Hypothalamus (tissue), 51 donors: ENCODE measurements around the gene LRRC42.

Source experiments
- DNase-seq, 51 donors: peaks; one replicate each; lab custom pipeline; 2025; lab: John Stamatoyannopoulos, UW

LRRC42 gene

DNA sequence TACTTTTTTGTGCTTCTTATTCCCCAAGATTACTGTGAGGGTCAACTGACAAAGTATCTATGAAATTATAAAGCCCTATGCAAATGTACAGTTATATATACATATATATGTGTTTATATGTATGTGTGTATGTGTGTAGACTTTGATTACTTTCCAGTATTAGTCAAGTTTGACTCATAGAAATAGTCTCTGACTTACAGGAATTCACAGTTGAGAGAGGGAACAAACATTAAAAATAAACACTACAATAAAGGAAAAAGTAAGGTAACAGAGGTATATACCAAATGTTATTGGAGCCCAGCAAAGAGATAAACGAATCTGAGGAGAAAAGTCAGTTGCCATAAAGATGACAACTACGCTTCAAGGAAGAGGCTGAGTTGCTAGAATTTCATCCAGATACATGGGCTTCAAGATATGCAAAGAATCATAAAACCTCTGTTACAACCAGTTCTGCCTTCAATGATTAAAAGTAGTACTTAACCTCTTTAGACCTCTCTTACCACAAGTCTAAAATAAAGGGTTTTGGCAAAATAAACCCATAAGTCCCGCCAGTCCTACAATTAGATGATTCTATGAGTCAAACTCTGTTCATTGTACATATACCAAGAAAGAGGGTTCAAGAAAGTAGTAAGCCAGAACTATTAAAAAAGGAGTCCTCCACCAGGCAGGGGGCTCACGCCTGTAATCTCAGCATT, 7.9 kb upstream of the LRRC42 start:
- DNase-seq, result no peak

DNA sequence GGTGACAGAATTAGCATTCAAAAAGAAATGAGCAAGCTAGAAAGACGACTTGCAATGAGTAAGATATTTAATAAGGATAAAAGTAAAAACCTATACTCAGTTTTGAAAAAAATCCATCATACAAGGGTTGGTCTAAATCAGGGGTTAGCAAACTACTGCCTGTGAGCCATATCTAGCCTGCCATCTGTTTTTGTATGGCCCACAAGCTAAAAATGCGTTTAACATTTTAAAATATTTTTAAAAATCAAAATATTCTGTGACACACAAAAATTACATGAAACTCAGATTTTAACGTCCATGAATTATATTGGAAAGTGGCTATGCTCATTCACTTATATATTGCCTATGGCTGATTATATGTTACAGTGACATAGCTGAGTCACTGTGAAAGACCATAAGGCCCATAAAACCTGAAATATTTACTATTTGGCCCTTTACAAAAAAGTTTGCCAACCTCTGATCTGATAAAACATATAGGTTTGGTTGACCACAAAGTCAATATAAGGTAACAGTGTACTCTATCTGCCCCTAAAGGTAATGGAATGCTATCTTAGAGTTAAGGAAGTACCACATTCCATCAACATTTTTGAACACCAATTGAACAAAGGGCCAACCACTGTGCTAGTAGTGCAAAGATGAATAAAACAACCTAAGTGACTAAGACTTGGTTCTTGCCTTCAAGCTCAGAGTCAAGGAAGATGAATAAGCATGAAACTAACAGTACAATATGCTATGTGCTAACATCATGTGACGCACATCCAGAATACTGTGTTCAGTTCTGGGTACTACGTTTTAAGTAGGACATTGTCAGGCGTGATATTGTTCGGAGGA, 3.8 kb upstream of the LRRC42 start:
- no peak for DNase-seq

DNA sequence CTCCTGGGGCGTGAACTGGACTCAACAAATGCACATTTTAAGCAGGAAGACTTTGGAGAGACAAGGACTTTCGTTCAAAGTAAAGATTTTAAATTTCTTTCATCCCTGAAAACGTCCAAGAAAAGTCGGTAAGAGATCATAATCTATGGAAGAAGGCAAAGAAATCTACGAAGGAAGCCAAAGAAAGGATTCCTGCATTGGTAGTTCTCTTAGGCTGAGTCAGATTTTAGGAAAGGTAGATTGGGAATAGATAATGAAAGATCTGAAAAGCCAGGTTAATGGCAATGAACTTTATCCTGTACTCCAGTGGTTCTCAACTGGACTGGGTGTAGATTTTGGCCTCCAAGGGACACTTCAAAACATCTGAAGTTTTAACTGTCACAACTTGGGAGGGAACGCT, 3.1 kb upstream of the LRRC42 start:
- no peak for DNase-seq

DNA sequence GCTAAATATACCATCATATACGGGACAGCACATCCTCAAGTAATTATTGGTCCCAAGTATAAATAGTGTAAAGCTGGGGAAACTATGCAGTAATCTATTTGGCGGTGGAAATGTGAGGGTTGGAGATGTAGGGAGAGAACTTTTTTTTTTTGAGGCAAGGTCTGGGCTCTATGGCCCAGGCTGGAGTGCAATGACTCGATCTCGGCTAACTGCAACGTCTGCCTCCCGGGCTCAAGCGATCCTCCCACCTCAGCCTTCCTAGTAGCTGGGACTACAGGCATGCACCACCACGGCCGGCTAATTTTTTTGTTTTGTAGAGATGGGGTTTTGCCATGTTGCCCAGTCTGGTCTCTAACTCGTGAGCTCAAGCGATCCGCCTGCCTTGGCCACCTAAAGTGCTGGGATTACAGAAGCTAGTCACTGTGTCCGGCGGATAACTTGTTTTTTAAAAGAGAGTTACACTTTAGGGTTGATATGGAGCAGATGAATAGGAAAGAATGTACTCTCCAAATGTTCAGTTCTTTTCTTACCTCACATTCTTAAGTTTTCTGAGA, 2.6 kb upstream of the LRRC42 start:
- DNase-seq, result no peak

DNA sequence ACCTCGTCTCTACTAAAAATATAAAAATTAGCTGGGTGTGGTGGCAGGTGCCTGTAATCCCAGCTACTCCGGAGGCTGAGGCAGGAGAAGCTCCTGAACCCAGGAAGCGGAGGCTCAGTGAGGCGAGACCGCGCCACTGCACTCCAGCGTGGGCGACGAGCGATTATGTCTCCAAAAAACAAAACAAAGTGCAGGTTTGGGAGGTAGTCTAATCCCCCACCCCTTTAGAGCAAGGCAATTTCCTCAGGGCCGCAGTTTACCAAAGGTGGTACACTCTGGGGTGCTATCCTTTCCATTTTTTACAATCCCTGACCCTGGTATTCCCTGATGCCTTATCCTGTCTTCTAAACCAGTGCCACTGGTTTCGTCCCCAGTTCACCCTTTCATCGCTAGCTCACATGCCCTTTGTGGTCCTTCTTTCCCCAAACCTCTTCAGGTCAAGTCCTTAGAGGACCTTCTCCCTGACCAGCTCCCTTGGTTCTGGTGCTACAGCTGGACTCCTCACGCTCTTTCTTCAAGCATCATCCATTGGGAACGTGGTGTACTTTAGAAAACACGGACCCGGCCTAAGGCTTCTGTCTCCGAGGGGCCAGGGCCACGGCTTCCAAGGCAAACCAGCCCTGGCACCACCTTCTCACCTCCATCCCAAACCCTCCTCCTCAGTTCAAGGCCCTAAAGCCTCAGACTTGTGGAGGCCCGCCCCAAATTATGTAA, 1.5 kb upstream of the LRRC42 start:
- DNase-seq, result no peak

DNA sequence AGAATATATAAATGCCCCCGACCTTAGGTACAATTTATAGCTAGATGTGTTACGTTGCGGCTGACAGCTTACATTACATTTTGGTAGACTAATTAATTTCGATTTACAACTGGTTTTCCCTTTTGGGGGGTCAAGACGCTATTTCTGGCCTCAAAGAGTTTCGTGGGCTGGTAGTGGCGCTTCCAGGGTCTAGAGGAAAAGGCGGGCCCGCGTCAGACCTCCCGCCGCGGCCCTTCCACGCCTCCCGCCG, 1.0 kb upstream of the LRRC42 start:
- DNase-seq, result no peak

DNA sequence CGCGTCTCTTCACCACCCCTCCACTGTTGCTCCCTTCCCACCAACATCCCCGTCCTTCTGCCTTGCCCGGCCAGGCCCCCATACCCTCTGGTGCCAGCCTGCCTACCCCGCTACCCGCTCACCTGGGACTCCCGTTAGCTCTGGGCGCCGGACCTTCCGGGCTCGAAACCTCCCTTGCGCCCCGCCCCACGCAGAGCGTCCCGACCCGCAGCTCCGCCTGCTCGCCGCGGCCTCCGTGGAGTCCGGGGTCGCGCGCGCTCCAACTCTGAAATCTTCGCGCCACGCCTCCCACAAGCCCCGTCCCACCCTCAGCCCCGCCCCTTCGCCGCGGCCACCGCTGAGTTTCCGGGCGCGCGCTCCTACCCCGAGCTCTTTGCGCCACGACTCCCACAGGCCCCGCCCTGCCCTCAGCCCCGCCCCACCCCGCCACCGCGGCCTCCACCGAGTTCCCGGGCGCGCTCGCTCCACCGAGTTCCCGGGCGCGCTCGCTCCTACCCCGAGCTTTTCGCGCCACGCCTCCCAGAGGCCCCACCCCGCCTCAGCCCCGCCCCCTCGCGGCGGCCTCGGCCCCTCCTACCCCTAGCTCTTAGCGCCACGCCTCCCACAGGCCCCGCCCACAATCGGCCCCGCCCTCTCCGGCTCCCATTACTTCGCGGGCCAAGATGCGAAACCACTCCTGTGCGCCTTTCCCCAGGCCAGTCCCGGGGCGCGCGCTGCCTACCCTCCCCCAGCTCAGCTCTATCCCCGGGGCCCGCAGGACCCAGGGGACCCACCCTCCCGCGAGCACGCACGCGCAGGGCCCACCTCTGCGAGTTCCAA, 508 bp upstream of the LRRC42 start, which contains the start of gene IFT25:
IFT25 (minus strand) TSS at position 267 of the 819 bp plus-strand sequence. CDS start 5,617 bp downstream, outside the sequence.
- peak; percentile 82 to 100 (median 96) for DNase-seq

DNA sequence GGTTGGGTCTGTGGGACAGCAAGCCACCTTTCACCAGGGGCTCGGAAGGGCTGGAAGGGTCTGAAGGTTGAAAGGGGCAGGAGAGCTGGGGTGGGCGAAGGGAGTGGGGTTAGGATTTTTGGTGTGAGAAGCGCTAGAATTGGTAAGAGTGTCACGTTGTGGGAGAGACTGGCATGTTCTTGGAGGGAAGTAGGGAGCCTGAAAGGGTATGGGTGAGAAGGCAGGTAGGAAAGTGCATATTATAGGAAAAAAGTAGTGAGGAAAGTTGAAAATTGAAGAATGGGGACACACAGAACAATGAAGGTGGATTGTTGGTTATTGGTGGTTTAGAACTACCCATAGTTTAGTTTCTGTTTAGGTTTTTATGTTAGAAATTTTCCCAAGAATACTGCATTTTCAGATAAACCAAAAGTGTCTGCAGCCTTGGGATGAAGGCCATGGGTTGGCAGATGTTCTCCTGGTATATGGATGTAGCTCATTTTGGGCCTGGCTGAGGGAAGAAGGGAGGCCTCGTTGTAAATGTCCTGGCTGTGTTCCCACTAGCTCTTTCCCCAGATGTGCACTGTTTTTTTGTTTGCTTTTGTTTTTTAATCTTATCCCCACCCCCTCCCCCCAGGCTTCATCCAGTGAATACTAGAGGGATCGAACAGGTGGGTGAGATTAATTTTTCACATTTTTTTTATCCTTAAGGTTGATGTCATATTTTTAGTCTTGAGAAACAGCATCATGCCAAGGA, 1.2 kb downstream of the LRRC42 start:
- no peak for DNase-seq

DNA sequence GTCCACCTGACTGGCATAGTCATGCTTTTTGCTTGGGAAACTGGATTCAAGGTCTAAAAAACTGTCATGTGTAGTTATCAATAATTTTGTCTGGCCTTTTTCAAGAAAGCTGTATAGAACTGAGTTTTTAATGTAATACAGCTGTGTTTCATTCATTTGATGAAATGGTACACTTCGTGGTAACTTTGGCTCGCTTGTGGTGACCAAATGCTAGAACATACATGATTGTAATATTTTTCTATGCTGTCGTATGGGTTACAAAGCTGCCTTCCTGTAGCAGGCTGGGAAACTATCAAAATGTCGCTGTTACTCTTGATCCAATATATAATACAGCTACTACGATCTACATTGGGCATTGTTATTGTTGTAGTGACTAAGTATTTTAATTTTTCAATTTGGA, 2.1 kb downstream of the LRRC42 start:
- DNase-seq, result no peak

DNA sequence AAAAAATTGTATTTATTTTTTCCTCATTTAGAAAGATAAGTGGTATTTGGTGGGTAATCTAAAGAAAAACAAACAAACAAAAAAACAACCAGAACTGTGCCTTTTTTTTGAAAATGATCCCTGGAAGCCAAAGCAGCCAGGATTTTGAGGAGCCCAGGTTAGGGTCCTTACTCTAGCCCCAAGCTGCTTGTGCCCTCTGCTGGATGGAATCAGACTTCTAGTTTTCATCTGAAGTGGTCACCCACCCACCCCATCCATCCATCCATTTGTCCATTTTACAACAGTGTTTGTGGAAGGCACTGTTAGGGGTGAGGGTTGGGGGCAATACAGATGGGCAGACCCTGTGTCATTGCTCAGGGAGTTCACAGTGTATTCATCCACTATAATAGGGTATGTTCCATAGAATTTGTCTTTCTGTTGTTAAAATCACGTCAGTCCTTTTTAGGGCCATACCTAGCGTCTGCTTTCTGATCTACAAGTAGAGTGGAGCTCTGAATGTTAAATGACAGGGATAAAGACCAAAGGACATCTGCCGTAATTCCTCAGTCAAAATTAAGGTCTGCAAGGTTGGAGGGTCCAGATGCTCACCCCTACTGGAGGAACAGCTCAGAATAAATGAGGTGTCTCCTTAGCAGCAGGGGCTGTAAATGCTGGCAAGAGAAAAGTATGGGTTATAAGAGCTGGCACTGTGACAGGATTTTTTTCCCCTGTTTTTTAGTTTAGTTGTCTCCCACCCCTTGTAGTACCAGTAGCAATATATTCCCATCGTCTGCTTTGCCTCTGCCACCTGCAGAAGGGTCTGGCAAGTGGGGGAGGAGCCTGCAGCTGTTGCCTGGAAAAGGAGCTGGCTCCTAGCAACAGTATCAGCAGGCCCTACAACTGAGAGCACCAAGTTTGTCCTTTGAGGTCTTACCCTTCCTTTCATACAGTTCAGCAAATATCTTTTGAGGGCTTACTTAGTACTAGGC, 3.2 kb downstream of the LRRC42 start:
- DNase-seq, result peak in 10 of 51 donors; percentile 4 to 29 (median 13)

DNA sequence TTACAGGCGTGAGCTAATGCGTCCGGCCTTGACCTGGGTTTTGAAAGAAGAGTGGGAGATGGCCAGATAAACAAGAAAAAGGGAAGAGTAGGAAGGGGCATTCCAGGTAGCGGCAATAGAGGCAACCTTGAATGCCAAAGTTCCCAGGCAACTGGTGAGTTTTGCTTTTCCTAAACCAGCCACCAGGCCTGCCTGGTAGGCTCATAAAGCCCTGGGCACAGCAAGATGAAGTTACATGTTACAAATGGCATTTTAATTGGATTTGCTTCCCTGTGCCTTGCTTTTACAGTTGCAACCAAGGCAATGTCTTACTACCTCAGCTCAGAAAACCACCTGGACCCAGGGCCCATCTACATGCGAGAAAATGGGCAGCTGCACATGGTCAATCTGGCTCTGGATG, 5.5 kb downstream of the LRRC42 start:
- no peak for DNase-seq

DNA sequence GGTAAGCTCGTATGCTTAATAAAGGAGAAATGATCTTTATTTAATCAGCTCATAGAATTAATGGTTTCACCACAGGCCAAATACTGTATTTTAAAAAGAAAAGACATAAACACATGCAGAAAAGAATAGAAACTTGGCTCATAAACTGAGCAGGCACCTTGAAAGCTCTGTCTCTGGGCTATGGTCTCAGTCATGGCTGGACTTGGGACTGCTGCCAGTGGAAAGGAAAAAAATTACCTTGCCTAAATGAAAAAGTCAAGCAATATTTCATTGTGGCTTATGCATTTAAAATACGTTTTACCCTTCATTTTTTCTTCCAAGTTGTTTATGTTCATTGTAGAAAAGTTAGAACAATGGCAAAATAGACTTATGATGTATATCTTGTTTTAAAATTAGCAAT, 8.0 kb downstream of the LRRC42 start:
- DNase-seq, result no peak

DNA sequence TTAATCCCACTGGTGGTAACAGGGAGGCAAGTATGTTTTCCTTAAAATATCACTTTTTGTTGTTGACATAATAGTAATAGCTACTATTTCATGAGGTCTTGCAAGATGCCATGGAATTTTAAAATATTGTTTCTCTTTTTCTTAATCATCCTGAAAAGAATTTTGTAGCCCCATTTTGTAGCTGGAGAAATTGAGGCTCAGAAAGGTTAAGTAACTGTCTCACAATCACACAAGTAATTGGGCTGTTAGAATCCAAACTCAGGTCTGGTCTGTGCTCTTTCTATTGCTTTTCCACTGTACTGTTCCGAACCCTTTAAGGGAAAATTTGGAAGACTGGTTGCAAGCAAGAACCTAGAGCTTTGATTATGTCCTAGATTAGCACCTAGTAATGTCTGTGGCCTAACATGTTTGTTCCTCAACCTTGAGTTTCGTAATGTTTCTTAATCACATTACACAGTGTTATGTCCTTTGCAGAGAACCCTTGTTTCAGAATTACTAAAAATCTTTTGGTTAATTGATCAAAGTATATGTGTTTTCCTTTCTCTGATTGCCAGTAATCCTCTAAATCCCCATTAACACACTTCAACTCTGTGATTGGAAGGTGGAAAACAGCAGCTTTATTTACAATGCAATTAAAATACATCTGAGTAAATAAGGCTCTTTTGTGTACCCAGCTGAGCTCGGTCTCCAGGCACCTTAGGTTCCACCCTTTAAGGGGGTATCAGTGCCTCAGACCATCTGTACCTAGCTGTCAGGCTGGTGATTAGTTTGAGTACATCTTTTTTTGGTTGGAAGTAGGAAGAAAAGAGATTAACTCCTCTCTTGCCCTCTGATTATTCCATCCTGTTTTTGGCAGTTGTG, 10.4 kb downstream of the LRRC42 start:
- no peak for DNase-seq

DNA sequence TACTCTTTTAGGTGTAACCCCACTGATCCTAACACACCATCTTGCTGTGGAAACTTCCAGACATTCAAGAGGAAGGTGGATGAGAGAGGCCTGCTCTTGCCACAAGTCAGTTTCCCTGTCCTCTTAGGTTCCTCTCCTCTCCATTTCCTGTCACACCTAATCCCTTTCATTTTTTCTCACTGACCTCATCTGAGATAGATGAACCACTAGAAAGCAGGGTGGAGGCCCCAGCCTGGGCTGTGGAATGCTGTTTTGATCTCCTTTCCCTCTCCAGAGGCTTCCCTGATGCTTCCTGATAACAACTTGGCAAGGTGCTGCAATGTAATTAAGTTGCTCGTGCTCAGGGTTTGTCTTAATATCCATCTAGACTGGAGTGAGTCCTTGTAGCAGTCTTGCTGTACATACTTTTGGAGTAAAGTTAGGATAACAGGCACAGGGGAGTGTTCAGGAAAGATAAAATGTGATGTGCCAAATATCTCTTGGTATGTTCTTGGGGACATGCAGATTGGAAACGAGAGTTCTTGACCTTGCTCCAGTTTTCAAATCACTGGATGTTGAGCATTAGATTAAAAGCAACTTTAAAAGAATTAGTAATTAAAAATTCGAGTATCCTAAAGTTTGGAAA, 11.2 kb downstream of the LRRC42 start:
- no peak for DNase-seq

DNA sequence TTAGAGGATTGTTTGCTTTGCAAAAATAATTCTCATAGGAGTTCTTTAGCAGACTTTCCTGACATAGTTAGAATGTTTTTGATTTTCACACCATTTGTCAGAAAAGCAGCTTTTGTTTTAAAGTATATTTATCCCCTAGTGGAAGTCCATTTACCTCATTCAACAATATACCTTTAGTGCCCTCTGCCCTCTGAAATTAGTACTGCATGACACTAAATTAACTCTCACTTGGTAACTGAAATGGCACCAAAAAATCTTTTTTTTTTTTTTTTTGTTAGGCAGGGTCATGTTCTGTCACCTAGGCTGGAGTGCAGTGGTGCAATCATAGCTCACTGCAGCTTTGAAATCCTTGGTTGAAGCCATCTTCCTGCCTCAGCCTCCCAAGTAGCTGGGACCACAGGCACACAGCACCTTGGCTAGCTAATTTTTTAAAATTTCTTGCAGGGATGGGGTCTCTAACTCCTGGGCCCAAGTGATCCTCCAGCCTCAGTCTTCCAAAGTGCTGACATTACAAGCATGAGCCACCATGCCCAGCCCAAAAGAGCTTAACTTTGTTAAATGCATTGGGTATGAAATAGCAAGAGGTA, 13.6 kb downstream of the LRRC42 start:
- DNase-seq, result no peak

DNA sequence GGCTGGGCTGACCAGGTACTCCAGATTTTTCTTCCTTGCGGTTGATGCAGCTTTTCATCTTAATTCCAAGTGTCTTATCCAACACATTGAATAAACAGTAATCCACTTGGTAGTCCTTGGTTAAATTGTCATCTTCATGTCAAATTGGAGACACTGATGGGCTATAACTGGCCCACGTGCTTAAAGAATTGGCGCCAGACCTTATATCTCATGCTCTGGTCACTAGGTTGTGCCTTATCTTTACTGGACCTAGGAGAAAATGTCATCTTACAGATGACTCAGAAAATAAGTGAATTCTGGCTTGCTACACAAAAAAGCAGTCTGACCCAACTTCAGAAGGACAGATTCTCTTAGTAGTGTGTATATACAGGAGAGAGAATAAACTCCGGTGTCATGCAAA, 16.2 kb downstream of the LRRC42 start:
- no peak for DNase-seq

DNA sequence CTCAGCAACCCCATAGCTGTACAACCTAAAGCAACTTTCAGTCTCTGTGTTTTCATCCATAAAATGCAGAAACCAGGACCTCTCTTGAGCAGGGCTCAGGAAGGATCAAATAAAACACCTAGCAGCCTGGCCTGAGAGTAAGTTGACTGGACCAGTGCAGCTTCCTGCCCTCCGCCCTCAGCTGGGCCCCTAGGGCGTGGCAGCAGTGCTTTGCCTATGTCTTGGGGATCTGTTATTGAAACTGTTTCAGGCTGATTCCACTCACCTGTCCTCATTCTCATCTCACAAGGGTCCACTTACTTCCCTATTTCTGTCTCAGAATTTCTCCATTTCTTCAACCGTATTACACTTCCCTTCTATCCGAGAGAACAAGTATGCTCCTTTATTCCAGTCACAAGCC, 17.3 kb downstream of the LRRC42 start:
- no peak for DNase-seq
